ENCODE results near the gene CEND1. TPM values are rescaled to one million over a fixed set of nuclear protein-coding genes. Genes with fewer than 3 reads are reported as not detected.
A peak's percentile ranks its signal among the peaks of the same experiment; 100 is the strongest.

The CEND1 gene
- total RNA-seq, 2 experiments from 2014 or later: 1.2 to 1.6 TPM

- peaks cover 36% of the 10 kb centered on the region for H3K4me1 Mint-ChIP-seq
- no peak for DNase-seq
- no peaks in the 10 kb centered on the region for H3K9me3 Mint-ChIP-seq
- no peak overlapping the region for H3K27ac Mint-ChIP-seq
- peaks cover 38% of the 10 kb centered on the region for H3K27me3 Mint-ChIP-seq
- ChIA-PET POLR2A (interaction anchor here (0.6 to 8.3 kb wide), 5 partner anchors 9 to 23 kb away, joined by 3 to 74 read pairs (median 25); partner anchors contain the start of genes PNPLA2, POLR2L, RPLP2 and TSPAN4), CTCF (no interaction called here)
- no peaks in the 10 kb centered on the region for H3K36me3 Mint-ChIP-seq (ENCODE audit: low read depth)
- H3K4me3 Mint-ChIP-seq: peak overlapping the region; percentile 46
Observed at GRCh38 chr11:831961-832528, 42.2 kb upstream of the CEND1 start.

- no peaks in the 10 kb centered on the region for H3K9me3 Mint-ChIP-seq
- peak overlapping the region; percentile 46 for H3K4me3 Mint-ChIP-seq
- POLR2A ChIA-PET: interaction anchor here (0.6 to 8.3 kb wide), 4 partner anchors 10 to 22 kb away, joined by 3 to 74 read pairs (median 28); partner anchors contain the start of genes PNPLA2, POLR2L, RPLP2 and TSPAN4
- CTCF ChIA-PET: interaction anchor here (1.3 kb wide), 1 partner anchor 12 kb away, joined by 3 read pairs; the partner anchor contains the start of gene TSPAN4
- H3K27ac Mint-ChIP-seq: no peak overlapping the region
- H3K36me3 Mint-ChIP-seq (ENCODE audit: low read depth): no peaks in the 10 kb centered on the region
- no peak for DNase-seq
- peaks cover 41% of the 10 kb centered on the region for H3K4me1 Mint-ChIP-seq
- H3K27me3 Mint-ChIP-seq: peaks cover 38% of the 10 kb centered on the region
Observed at GRCh38 chr11:831118-831864, 41.4 kb upstream of the CEND1 start.

GRCh38 chr11:830295-831117 is 40.6 kb upstream of the CEND1 start:
- peak; percentile 64 for DNase-seq
- peaks cover 42% of the 10 kb centered on the region for H3K4me1 Mint-ChIP-seq
- peaks cover 38% of the 10 kb centered on the region for H3K27me3 Mint-ChIP-seq
- no peak overlapping the region for H3K4me3 Mint-ChIP-seq
- H3K9me3 Mint-ChIP-seq: no peaks in the 10 kb centered on the region
- CTCF ChIA-PET: interaction anchor here (0.8 to 1.3 kb wide), 2 partner anchors 13 to 32 kb away, joined by 3 read pairs; partner anchors contain the start of genes SLC25A22 and TSPAN4
- POLR2A ChIA-PET: interaction anchor here (1.1 to 8.3 kb wide), 4 partner anchors 11 to 22 kb away, joined by 3 to 74 read pairs (median 28); partner anchors contain the start of genes PNPLA2, POLR2L, RPLP2 and TSPAN4
- no peaks in the 10 kb centered on the region for H3K36me3 Mint-ChIP-seq (ENCODE audit: low read depth)
- no peak overlapping the region for H3K27ac Mint-ChIP-seq

GRCh38 chr11:829847-830294 is 40.0 kb upstream of the CEND1 start:
- H3K4me3 Mint-ChIP-seq: no peak overlapping the region
- H3K27ac Mint-ChIP-seq: no peak overlapping the region
- H3K36me3 Mint-ChIP-seq (ENCODE audit: low read depth): peaks cover 5% of the 10 kb centered on the region
- ChIA-PET POLR2A (interaction anchor here (1.1 to 8.3 kb wide), 4 partner anchors 10 to 21 kb away, joined by 3 to 74 read pairs (median 24); partner anchors contain the start of genes PNPLA2, POLR2L, RPLP2 and TSPAN4), CTCF (interaction anchor here (0.8 kb wide), 1 partner anchor 32 kb away, joined by 3 read pairs; the partner anchor contains the start of gene SLC25A22)
- H3K4me1 Mint-ChIP-seq: peaks cover 42% of the 10 kb centered on the region
- H3K27me3 Mint-ChIP-seq: peaks cover 38% of the 10 kb centered on the region
- no peaks in the 10 kb centered on the region for H3K9me3 Mint-ChIP-seq
- no peak for DNase-seq

- Mint-ChIP-seq H3K9me3 (no peaks in the 10 kb centered on the region), H3K4me3 (no peak overlapping the region), H3K27me3 (peaks cover 38% of the 10 kb centered on the region), H3K27ac (no peak overlapping the region), H3K36me3 (ENCODE audit: low read depth) (peaks cover 7% of the 10 kb centered on the region), H3K4me1 (peaks cover 42% of the 10 kb centered on the region)
- DNase-seq: no peak
- CTCF ChIA-PET: no interaction called here
- POLR2A ChIA-PET: interaction anchor here (1.1 to 8.3 kb wide), 5 partner anchors 10 to 20 kb away, joined by 3 to 74 read pairs (median 10); partner anchors contain the start of genes PNPLA2, POLR2L, RPLP2 and TSPAN4
Observed at GRCh38 chr11:829176-829846, 39.4 kb upstream of the CEND1 start.

- Mint-ChIP-seq H3K9me3 (no peaks in the 10 kb centered on the region), H3K36me3 (ENCODE audit: low read depth) (peaks cover 7% of the 10 kb centered on the region), H3K4me3 (peak overlapping the region; percentile 70), H3K27me3 (peaks cover 38% of the 10 kb centered on the region), H3K27ac (no peak overlapping the region), H3K4me1 (peaks cover 36% of the 10 kb centered on the region)
- DNase-seq: no peak
- CTCF ChIA-PET: no interaction called here
- POLR2A ChIA-PET: interaction anchor here (1.1 to 8.3 kb wide), 4 partner anchors 9 to 20 kb away, joined by 3 to 74 read pairs (median 28); partner anchors contain the start of genes PNPLA2, POLR2L, RPLP2 and TSPAN4
Observed at GRCh38 chr11:828506-829175, 38.8 kb upstream of the CEND1 start.

GRCh38 chr11:827897-828192 is 38.0 kb upstream of the CEND1 start, which contains the start of gene CRACR2B:
TSS of gene CRACR2B (plus strand) at chr11:827919. CDS start at chr11:828608, 689 bp downstream.
- H3K27ac Mint-ChIP-seq: peak within 1 kb of the TSS; percentile 31
- H3K36me3 Mint-ChIP-seq (ENCODE audit: low read depth): peaks cover 7% of the 10 kb centered on the region
- DNase-seq: no peak
- H3K27me3 Mint-ChIP-seq: peaks cover 38% of the 10 kb centered on the region
- peak within 1 kb of the TSS; percentile 75 for H3K4me3 Mint-ChIP-seq
- ChIA-PET POLR2A (interaction anchor here (0.7 to 8.3 kb wide), 4 partner anchors 8 to 19 kb away, joined by 4 to 74 read pairs (median 28); partner anchors contain the start of genes PNPLA2, POLR2L, RPLP2 and TSPAN4), CTCF (no interaction called here)
- no peaks in the 10 kb centered on the region for H3K9me3 Mint-ChIP-seq
- H3K4me1 Mint-ChIP-seq: peaks cover 36% of the 10 kb centered on the region

- H3K27ac Mint-ChIP-seq: peak overlapping the region; percentile 31
- POLR2A ChIA-PET: interaction anchor here (0.7 to 8.3 kb wide), 4 partner anchors 8 to 18 kb away, joined by 4 to 74 read pairs (median 28); partner anchors contain the start of genes PNPLA2, POLR2L, RPLP2 and TSPAN4
- peak; percentile 55 for DNase-seq
- H3K36me3 Mint-ChIP-seq (ENCODE audit: low read depth): peaks cover 7% of the 10 kb centered on the region
- H3K9me3 Mint-ChIP-seq: no peaks in the 10 kb centered on the region
- H3K4me1 Mint-ChIP-seq: peaks cover 36% of the 10 kb centered on the region
- peak overlapping the region; percentile 75 for H3K4me3 Mint-ChIP-seq
- CTCF ChIA-PET: interaction anchor here (0.8 kb wide), 1 partner anchor 19 kb away, joined by 3 read pairs; no protein-coding TSS in a partner anchor
- H3K27me3 Mint-ChIP-seq: peaks cover 38% of the 10 kb centered on the region
Observed at GRCh38 chr11:827146-827896, 37.4 kb upstream of the CEND1 start.

- Mint-ChIP-seq H3K27me3 (peaks cover 34% of the 10 kb centered on the region), H3K4me3 (peak overlapping the region; percentile 75), H3K27ac (peak overlapping the region; percentile 49), H3K4me1 (peaks cover 39% of the 10 kb centered on the region), H3K9me3 (no peaks in the 10 kb centered on the region), H3K36me3 (ENCODE audit: low read depth) (peaks cover 7% of the 10 kb centered on the region)
- DNase-seq: no peak
- POLR2A ChIA-PET: interaction anchor here (0.9 to 6.0 kb wide), 3 partner anchors 14 to 18 kb away, joined by 4 to 45 read pairs (median 10); partner anchors contain the start of genes POLR2L, RPLP2 and TSPAN4
- CTCF ChIA-PET: interaction anchor here (0.8 kb wide), 1 partner anchor 18 kb away, joined by 3 read pairs; no protein-coding TSS in a partner anchor
Observed at GRCh38 chr11:826836-827145, 36.9 kb upstream of the CEND1 start.

GRCh38 chr11:826227-826621 is 36.3 kb upstream of the CEND1 start:
- peak overlapping the region; percentile 75 for H3K4me3 Mint-ChIP-seq
- H3K9me3 Mint-ChIP-seq: no peaks in the 10 kb centered on the region
- no peak for DNase-seq
- no peak overlapping the region for H3K27ac Mint-ChIP-seq
- H3K36me3 Mint-ChIP-seq (ENCODE audit: low read depth): peaks cover 7% of the 10 kb centered on the region
- peaks cover 41% of the 10 kb centered on the region for H3K4me1 Mint-ChIP-seq
- ChIA-PET POLR2A (interaction anchor here (0.9 to 6.0 kb wide), 4 partner anchors 11 to 17 kb away, joined by 4 to 45 read pairs (median 6); partner anchors contain the start of genes POLR2L, RPLP2 and TSPAN4), CTCF (no interaction called here)
- H3K27me3 Mint-ChIP-seq: peaks cover 29% of the 10 kb centered on the region

All from activated CD4-positive, alpha-beta memory T cell treated with anti-CD3 and anti-CD28 coated beads, Interleukin-2, amount 10 ng/mL, durations not matched to agents 7 days and 5 days (primary cell).